Sciatic nerve (tissue), 2 donors: ENCODE results near the gene SRMS. TPM values are rescaled to one million over a fixed set of nuclear protein-coding genes. Genes with fewer than 3 reads are reported as not detected.

ENCODE experiments used
- ATAC-seq: fragments of 200-7000 bp; cut with Tn5 transposase; one replicate; pipeline ENCODE4 v1.9.1; 2020; ENCODE audit warnings: mild to moderate bottlenecking, moderate library complexity
- DNase-seq: peaks from one replicate; pipeline ENCODE4 v3.0.0-alpha.2; 2020; ENCODE audit warnings: low spot score
- intact Hi-C: fragments of 100-400 bp; cut with DNase I; formaldehyde crosslinking; loops from one replicate; pipeline ENCODE4 v1.14.2; 2022
- total RNA-seq: library from RNA; stranded (reverse); fragmentation: NEBNext Ultra II Directional; extraction: Animal tissue kit (Norgen Biotek cat#: 25700); gene quantifications from one replicate; pipeline ENCODE4 v1.2.1, GENCODE V29; 2021
- donor health status: DM: no; HTN: no; CAD: no.
- donor health status: DM: no; HTN: no; CAD: no.

Gene SRMS
- total RNA-seq, 1 donor from 2014 or later = not detected

GRCh38 chr20:63533388-63533787 is 14.2 kb downstream of the SRMS start:
- intact Hi-C loops = loop anchor here (10.0 kb wide), 1 partner anchor 331 kb away; the partner anchor contains the start of genes ABHD16B and TPD52L2
- DNase-seq (no peak), ATAC-seq (no peak)

DNA sequence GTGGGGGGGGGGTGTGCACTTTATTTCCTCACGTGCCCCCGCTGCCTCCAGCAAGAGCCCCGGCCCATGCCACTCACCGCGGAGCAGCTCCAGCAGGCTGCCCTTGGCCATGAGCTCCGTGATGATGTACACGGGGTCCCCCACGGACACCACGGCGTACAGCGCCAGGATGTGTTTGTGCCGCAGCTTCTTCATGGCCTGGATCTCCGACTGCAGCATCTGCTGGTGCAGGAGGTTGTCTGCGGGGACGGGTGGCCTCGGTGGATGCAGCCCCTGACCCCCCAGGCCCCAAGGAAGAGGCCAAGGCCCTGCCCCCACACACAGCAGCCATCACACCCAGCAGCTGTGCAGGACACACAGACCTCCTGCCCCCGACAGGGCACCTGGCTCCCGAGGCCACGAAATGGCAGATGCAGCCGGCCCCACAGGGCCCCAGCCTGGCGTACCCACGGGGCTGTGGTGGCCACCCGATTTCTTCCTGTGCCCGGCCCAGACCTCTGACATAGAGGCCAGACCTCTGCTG is 15.0 kb downstream of the SRMS start:
- DNase-seq (peak; percentile 57), ATAC-seq (no peak)
- intact Hi-C loops = loop anchor here (10.0 kb wide), 1 partner anchor 332 kb away; the partner anchor contains the start of genes ABHD16B and TPD52L2

DNA sequence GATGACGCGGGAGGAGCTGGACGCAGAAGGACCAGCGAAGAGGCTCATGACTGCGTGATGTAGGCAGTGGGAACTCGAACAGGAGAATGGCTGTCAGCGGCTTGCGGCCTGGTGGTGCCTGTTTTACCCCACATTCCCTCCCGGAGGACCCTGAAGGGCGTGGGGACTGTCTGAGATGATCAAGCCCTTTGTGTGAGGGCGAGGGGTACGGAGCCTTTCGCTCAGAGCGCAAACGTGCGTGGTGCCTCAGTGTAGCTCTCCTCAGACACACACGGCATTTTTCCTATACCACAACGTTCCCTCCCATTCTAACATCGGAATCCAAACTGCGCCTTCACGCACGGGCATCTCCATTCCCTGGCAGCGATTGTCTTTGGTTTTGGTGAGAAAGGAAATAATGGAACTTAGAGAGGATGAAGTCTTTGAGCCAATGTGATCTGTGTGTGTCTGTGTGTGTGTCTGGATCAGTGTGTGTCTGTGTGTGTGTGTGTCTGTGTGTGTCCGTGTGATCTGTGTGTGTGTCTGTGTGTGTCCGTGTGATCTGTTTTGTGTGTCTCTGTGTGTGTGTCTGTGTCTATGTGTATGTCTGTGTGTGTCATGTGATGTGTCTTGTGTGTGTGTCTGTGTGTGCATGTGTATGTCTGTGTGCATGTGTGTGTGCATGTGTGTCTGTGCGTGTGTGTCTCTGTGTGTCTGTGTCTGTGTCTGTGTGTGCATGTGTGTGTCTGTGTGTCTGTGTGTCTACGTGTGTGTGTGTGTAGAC is 15.7 kb downstream of the SRMS start:
- intact Hi-C loops = loop anchor here (10.0 kb wide), 1 partner anchor 333 kb away; the partner anchor contains the start of genes ABHD16B and TPD52L2
- ATAC-seq = no peak
- DNase-seq = no peak

GRCh38 chr20:63530788-63531160 is 16.8 kb downstream of the SRMS start:
- ATAC-seq = no peak
- intact Hi-C loops = loop anchor here (10.0 kb wide), 1 partner anchor 334 kb away; the partner anchor contains the start of genes ABHD16B and TPD52L2
- DNase-seq = no peak

- DNase-seq (peak; percentile 59), ATAC-seq (no peak)
- intact Hi-C loops = loop anchor here (10.0 kb wide), 1 partner anchor 335 kb away; the partner anchor contains the start of genes ABHD16B and TPD52L2
These were observed 17.4 kb downstream of the SRMS start for GRCh38 chr20:63529861-63530787.

GRCh38 chr20:63529180-63529860 is 18.2 kb downstream of the SRMS start:
- ATAC-seq (no peak), DNase-seq (peak; percentile 55)
- intact Hi-C loops = no loop called here

GRCh38 chr20:63527184-63527583 is 20.4 kb downstream of the SRMS start:
- intact Hi-C loops = no loop called here
- DNase-seq (no peak), ATAC-seq (no peak)

- no peak for DNase-seq
- intact Hi-C loops = no loop called here
- ATAC-seq = no peak
These were observed 21.6 kb downstream of the SRMS start for GRCh38 chr20:63525971-63526370.

- intact Hi-C loops = no loop called here
- no peak for ATAC-seq
These were observed 22.4 kb downstream of the SRMS start for GRCh38 chr20:63525185-63525584.

GRCh38 chr20:63522981-63523611 is 24.5 kb downstream of the SRMS start:
- intact Hi-C loops = no loop called here
- ATAC-seq (no peak), DNase-seq (peak; percentile 63)

More at GRCh38 chr20:63525185-63525584, 22.4 kb downstream of the SRMS start:
- no peak for DNase-seq

- ATAC-seq (no peak), DNase-seq (peak; percentile 59)
- intact Hi-C loops = no loop called here
These were observed 25.3 kb downstream of the SRMS start for GRCh38 chr20:63522091-63522868.

- intact Hi-C loops = no loop called here
- DNase-seq (peak; percentile 69), ATAC-seq (no peak)
These were observed 25.9 kb downstream of the SRMS start for GRCh38 chr20:63521602-63522001.

GRCh38 chr20:63520934-63521601 is 26.5 kb downstream of the SRMS start:
- intact Hi-C loops = no loop called here
- DNase-seq (peak; percentile 93), ATAC-seq (peak; percentile 81)

- peak; percentile 90 for DNase-seq
- intact Hi-C loops = no loop called here
- ATAC-seq = peak; percentile 82
These were observed 27.0 kb downstream of the SRMS start, which contains the start of gene PPDPF for GRCh38 chr20:63520504-63520933. Gene PPDPF (plus strand): TSS chr20:63520765. CDS start chr20:63521309, 544 bp downstream.

DNA sequence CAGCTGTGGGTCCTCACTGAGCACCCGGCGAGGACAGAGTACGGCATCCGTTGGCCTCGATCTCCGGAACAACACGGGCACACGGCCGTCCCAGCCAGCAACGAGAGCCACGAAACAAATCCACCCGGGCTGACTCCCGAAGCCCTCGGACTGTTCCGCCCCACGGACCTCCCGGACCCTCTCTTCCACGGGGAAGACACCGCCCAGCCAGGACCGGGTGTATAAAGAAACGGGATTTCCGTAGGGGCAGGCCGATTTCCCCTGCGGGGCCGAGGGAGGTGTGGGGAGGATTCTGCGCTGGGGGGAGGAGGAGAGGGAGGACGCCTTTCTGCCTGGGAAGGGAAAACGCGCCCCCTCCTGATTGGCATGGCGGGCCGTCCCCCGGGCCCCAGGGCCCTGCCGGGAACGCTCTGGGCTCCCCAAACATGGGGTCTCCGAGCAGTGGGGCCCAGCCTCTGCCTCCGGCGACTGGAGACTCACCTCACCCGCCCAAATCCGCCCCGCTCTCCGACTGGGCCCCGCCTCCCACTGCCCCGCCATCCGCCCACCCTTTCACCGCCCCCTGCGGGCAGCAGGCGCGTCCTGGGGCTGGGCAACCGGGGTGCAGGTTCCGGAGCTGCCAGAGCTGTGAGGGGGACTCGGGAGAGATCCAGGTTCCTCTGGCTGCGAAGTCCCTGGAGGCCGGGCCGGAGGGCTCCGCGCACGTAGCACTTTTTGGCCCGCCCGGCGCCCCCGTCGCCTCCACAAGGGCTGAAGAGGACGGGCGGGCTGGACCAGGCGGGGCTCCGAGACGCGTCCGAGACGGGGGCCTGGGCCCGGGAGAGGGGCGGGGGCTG is 27.7 kb downstream of the SRMS start:
- ATAC-seq (peak; percentile 58), DNase-seq (peak; percentile 88)
- intact Hi-C loops = no loop called here
